ENCODE measurements around the gene TUT7. TPM values are rescaled to one million over a fixed set of nuclear protein-coding genes. Genes with fewer than 3 reads are reported as not detected.

The TUT7 gene
- total RNA-seq, 1 donor, result 63.0 TPM

DNA sequence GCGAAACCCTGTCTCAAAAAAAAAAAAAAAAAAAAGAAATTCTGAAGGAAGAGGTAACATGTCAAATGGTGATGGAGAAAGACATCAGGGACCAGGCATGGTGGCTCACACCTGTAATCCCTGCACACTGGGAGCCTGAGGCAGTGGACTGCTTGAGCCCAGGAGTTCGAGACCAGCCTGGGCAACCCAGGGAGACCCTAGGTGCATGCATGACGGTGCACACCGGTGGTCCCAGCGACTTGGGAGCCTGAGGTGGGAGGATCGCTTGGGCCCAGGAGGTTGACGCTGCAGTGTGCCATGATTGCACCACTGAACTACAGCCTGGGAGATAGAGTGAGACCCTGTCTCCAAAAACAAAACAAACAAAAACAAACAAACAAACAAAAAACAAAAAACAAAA, 73.6 kb downstream of the TUT7 start:
- H3K4me3 ChIP-seq (ENCODE audit: low read depth, low read length), result no peak overlapping the region
- DNase-seq (ENCODE audit: low read depth), result no peak

DNA sequence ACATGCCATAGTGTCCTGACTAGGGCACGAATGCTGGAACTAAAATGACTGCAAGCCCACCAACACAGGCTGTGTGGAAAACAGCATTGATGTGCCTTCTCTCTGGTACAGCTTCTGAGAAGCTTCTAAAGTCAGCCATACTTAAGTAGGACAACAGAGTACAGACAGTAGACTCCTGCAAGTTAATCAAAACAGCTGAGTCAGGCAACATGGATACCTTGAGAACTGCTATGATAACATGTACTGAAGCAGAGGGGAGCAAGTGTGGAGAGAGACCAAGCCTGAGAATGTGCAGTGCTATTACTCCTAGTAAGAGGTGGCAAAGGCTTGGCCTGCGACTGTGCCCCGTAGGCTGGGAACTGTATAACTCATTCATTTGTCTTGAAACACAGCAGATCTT, 74.4 kb downstream of the TUT7 start:
- no peak for DNase-seq (ENCODE audit: low read depth)
- TF ChIP-seq, protein P1, sequence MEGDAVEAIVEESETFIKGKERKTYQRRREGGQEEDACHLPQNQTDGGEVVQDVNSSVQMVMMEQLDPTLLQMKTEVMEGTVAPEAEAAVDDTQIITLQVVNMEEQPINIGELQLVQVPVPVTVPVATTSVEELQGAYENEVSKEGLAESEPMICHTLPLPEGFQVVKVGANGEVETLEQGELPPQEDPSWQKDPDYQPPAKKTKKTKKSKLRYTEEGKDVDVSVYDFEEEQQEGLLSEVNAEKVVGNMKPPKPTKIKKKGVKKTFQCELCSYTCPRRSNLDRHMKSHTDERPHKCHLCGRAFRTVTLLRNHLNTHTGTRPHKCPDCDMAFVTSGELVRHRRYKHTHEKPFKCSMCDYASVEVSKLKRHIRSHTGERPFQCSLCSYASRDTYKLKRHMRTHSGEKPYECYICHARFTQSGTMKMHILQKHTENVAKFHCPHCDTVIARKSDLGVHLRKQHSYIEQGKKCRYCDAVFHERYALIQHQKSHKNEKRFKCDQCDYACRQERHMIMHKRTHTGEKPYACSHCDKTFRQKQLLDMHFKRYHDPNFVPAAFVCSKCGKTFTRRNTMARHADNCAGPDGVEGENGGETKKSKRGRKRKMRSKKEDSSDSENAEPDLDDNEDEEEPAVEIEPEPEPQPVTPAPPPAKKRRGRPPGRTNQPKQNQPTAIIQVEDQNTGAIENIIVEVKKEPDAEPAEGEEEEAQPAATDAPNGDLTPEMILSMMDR (IDR thresholded peaks at IDR 0.05; ENCODE audit: insufficient read depth, low read depth, low read length), result no peak
- no peak overlapping the region for H3K4me3 ChIP-seq (ENCODE audit: low read depth, low read length)

More for the DNA sequence above, 73.6 kb downstream of the TUT7 start:
- TF ChIP-seq, protein P1 (IDR thresholded peaks at IDR 0.05; ENCODE audit: insufficient read depth, low read depth, low read length), result no peak

DNA sequence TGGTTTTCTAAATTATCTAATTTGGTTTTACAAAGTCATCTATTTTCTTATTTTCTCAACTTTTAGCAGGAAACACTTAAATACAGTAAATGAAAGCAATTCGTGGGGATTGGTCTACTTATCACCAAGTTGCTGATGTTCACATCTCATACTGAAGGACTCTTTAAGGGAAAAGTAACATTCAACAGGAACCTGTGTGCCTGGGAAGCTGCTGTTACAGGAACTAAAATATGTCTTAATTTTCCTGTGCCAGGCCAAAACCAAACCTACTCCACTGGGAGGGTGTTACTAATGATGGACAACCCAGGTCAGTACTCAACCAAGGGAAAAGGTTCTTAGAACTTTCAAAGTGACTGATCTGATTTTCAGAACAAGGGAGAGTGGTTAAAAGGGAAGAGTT, 77.1 kb downstream of the TUT7 start:
- DNase-seq (ENCODE audit: low read depth), result no peak
- TF ChIP-seq, protein P1 (IDR thresholded peaks at IDR 0.05; ENCODE audit: insufficient read depth, low read depth, low read length), result no peak
- H3K4me3 ChIP-seq (ENCODE audit: low read depth, low read length), result no peak overlapping the region

DNA sequence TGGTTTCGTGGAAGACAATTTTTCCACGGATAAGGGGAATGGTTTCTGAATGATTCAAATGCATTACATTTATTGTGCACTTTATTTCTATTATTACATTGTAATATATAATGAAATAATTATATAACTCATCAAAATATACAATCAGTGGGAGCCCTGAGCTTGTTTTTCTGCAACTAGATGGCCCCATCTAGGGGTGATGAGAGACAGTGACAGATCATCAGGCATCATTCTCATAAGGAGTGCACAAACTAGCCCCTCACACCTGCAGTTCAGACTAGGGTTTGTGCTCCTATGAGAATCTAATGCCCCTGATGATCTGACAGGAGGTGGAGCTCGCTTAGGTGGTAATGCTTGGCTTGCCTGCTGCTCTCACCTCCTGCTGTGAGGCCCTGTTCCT, 78.2 kb downstream of the TUT7 start:
- peak; percentile 20 for DNase-seq (ENCODE audit: low read depth)
- H3K4me3 ChIP-seq (ENCODE audit: low read depth, low read length), result no peak overlapping the region
- TF ChIP-seq, protein P1 (IDR thresholded peaks at IDR 0.05; ENCODE audit: insufficient read depth, low read depth, low read length), result peak; percentile 36

DNA sequence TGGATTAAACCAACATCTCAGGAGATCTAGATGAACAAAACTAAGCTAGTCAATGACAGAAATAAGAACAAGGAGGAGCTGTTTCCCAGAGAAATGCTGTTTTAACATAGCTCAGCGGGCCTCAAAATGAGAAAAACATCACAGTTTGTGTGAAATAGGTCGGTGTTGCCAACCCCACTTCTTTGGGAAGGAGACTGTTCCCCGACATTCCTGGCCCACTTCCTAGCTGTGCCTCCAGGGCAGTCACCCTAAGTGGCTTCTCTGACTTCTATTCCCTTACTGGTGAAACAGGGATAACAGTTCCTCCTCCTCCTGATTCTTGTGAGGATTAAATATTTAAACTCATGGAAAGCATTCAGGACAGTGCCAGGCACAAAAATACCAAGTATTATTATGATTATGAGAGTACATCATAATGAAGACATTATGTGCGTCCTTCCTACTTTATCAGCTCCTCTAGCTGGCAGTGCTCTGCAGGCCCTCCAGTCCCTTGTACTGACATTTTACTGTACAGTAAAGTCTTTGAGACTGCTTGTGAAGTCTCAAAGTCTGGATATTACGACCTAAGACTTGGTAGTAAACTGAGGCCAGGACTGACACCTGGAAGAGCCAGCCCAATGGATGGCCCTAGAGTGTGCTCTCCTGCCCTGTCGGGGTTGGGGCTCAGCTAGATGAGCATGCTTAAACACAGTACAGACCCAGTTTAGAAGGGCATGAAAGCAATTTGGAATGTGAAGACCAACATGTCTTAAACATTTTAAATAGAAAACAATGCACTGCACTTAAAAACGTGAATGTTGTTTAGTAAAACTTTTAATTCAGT, 79.2 kb downstream of the TUT7 start:
- DNase-seq (ENCODE audit: low read depth), result no peak
- no peak overlapping the region for H3K4me3 ChIP-seq (ENCODE audit: low read depth, low read length)
- TF ChIP-seq, protein P1 (IDR thresholded peaks at IDR 0.05; ENCODE audit: insufficient read depth, low read depth, low read length), result peak; percentile 3

DNA sequence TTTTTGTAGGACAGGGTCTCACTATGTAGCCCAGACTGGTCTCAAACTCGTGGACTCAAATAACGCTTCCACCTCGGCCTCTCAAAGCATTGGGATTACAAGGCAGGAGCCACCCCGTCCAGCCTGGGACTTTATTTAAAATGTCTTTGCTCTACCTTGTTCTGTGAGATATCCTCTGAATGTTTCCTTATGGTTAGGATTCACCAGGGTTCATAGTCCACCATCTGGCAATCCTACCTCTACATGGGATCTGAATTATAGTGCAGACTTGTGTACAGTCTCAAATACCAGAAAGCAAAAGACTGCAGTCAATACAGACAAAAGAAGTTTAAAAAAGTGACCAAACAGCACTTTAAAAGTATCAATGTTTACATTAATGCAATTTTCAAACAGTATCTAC, 82.0 kb downstream of the TUT7 start:
- TF ChIP-seq, protein P1 (IDR thresholded peaks at IDR 0.05; ENCODE audit: insufficient read depth, low read depth, low read length), result no peak
- H3K4me3 ChIP-seq (ENCODE audit: low read depth, low read length), result no peak overlapping the region
- DNase-seq (ENCODE audit: low read depth), result no peak
